NCI-H446 (cell line): ENCODE results near the gene TAF6L.
"Not testable (repeated sequence)": the region's sequence is repeated elsewhere in the genome, so short reads cannot be mapped to it uniquely, and the experiment has no call there.

Experiments
- DNase-seq, 2 experiments: peaks; one replicate each; lab custom pipeline; 2025; lab: John Stamatoyannopoulos, UW

The TAF6L gene

GRCh38 chr11:62771144-62772021 is at the start of gene TAF6L:
Gene TAF6L (plus strand): TSS chr11:62771396. CDS start chr11:62775784, 4,388 bp downstream.
- DNase-seq = peak; percentile 97 to 98

GRCh38 chr11:62721994-62722393 is 49.2 kb upstream of the TAF6L start:
- no peak for DNase-seq

- DNase-seq = no peak
Measured at GRCh38 chr11:62724171-62724570, 47.0 kb upstream of the TAF6L start.

GRCh38 chr11:62725646-62726045 is 45.5 kb upstream of the TAF6L start:
- DNase-seq = no peak

- no peak for DNase-seq
Measured at GRCh38 chr11:62726156-62726914, 44.9 kb upstream of the TAF6L start.

- DNase-seq = no peak
Measured at GRCh38 chr11:62726915-62727164, 44.4 kb upstream of the TAF6L start.

GRCh38 chr11:62727165-62727871 is 43.9 kb upstream of the TAF6L start, which contains the start of gene HNRNPUL2:
Gene HNRNPUL2 (minus strand): TSS chr11:62727457. CDS start chr11:62727156, 301 bp downstream.
- peak; percentile 99 to 100 for DNase-seq

- peak; percentile 99 for DNase-seq
Measured at GRCh38 chr11:62727872-62728170, 43.4 kb upstream of the TAF6L start.

GRCh38 chr11:62728171-62728988 is 42.8 kb upstream of the TAF6L start, which contains the start of gene TTC9C:
Gene TTC9C (plus strand): TSS chr11:62728486. CDS start chr11:62728849, 363 bp downstream.
- DNase-seq = peak; percentile 77 to 87

- DNase-seq = not testable (repeated sequence)
Measured at GRCh38 chr11:62730076-62730475, 41.1 kb upstream of the TAF6L start.

GRCh38 chr11:62732830-62733229 is 38.4 kb upstream of the TAF6L start:
- no peak for DNase-seq

- no peak for DNase-seq
Measured at GRCh38 chr11:62737196-62737595, 34.0 kb upstream of the TAF6L start.

- no peak for DNase-seq
Measured at GRCh38 chr11:62747475-62748160, 23.6 kb upstream of the TAF6L start.

- not testable (repeated sequence) for DNase-seq
Measured at GRCh38 chr11:62749931-62750330, 21.3 kb upstream of the TAF6L start.

- no peak for DNase-seq
Measured at GRCh38 chr11:62752177-62752785, 18.9 kb upstream of the TAF6L start.

GRCh38 chr11:62752994-62753735 is 18.0 kb upstream of the TAF6L start:
- DNase-seq = no peak

- DNase-seq = peak; percentile 99
Measured at GRCh38 chr11:62753736-62754603, 17.2 kb upstream of the TAF6L start, which contains the start of gene ZBTB3. Gene ZBTB3 (minus strand): TSS chr11:62754160. CDS start chr11:62753664, 496 bp downstream.

GRCh38 chr11:62755086-62755615 is 16.0 kb upstream of the TAF6L start:
- DNase-seq = no peak
